Right lobe of liver (tissue), 4 donors: ENCODE results near the gene UBE3B.

Source experiments
- POLR2A ChIP-seq: fragments of 450-650 bp; IDR thresholded peaks from one replicate; pipeline ENCODE4 v1.6.1; 2017; ENCODE audit warnings: antibody characterized with exemption, mild to moderate bottlenecking
- TF ChIP-seq, protein P1 (sequence below), 4 donors: fragments of 200-600 bp in 3 of 4; fragments of 450-650 bp in 1 of 4; IDR thresholded peaks; one replicate each; pipeline versions ENCODE4 v1.5.1 to v1.8.0; 2016 to 2022; ENCODE audit warnings: antibody characterized with exemption in 4 of 4, mild to moderate bottlenecking in 2 of 4
- donor health status: DM: no; HTN: no; CAD: no.
- donor health status: DM: no; HTN: no; CAD: no.
- donor health status: DM: no; HTN: yes; CAD: no.

DNA sequence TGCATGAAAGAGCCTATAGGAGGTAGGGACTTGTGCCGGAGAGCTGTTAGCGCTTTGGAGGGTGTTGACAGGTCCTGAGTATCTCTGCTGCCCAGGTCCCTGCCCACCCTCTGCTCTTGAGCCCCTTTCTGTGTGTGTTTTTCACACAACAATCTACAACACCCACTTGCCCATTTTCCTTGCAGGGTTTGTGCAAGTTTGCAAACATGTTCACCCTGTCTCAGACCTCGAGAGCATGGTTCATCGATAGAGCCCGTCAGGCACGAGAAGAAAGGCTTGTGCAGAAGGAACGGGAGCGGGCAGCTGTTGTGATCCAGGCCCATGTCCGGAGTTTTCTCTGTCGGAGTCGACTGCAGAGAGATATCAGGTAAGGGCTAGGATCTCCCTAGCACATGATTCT lies 5.9 kb downstream of the UBE3B start:
- no peak for TF ChIP-seq POLR2A
- TF ChIP-seq, protein P1, sequence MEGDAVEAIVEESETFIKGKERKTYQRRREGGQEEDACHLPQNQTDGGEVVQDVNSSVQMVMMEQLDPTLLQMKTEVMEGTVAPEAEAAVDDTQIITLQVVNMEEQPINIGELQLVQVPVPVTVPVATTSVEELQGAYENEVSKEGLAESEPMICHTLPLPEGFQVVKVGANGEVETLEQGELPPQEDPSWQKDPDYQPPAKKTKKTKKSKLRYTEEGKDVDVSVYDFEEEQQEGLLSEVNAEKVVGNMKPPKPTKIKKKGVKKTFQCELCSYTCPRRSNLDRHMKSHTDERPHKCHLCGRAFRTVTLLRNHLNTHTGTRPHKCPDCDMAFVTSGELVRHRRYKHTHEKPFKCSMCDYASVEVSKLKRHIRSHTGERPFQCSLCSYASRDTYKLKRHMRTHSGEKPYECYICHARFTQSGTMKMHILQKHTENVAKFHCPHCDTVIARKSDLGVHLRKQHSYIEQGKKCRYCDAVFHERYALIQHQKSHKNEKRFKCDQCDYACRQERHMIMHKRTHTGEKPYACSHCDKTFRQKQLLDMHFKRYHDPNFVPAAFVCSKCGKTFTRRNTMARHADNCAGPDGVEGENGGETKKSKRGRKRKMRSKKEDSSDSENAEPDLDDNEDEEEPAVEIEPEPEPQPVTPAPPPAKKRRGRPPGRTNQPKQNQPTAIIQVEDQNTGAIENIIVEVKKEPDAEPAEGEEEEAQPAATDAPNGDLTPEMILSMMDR (IDR thresholded peaks at IDR 0.05) = no peak
